WERI-Rb-1 (cell line): Measurements from ENCODE around the gene DPH6.

Source experiments
- DNase-seq: peaks from one replicate; pipeline ENCODE4 v3.0.0-alpha.2; 2020
- H3K27ac ChIP-seq: fragments of 250-450 bp; sonication (Bioruptor Pico); 2 replicates; pipeline ENCODE4 v1.5.1; 2020; ENCODE audit warnings: mild to moderate bottlenecking, moderate library complexity
- H3K27me3 ChIP-seq: fragments of 250-450 bp; sonication (Bioruptor Pico); 2 replicates; pipeline ENCODE4 v1.5.1; 2021; ENCODE audit warnings: mild to moderate bottlenecking, low read depth, moderate library complexity; ENCODE audit not compliant: insufficient read depth, severe bottlenecking
- H3K36me3 ChIP-seq: fragments of 250-450 bp; sonication (Bioruptor Pico); 2 replicates; pipeline ENCODE4 v1.5.1; 2020; ENCODE audit warnings: mild to moderate bottlenecking, moderate library complexity
- H3K4me3 ChIP-seq: 2 replicates; pipeline ENCODE4 v1.5.1; 2011; ENCODE audit warnings: low read depth, mild to moderate bottlenecking, control low read depth, low read length
- H3K9me3 ChIP-seq: fragments of 250-450 bp; sonication (Bioruptor Pico); 2 replicates; pipeline ENCODE4 v1.5.1; 2021; ENCODE audit warnings: mild to moderate bottlenecking, moderate library complexity; ENCODE audit not compliant: severe bottlenecking
- TF ChIP-seq, protein P1 (sequence below): IDR thresholded peaks from 2 replicates; pipeline ENCODE4 v1.5.1; 2011; ENCODE audit warnings: low read depth, mild to moderate bottlenecking, control low read depth, inconsistent platforms, low read length

DPH6 gene

DNA sequence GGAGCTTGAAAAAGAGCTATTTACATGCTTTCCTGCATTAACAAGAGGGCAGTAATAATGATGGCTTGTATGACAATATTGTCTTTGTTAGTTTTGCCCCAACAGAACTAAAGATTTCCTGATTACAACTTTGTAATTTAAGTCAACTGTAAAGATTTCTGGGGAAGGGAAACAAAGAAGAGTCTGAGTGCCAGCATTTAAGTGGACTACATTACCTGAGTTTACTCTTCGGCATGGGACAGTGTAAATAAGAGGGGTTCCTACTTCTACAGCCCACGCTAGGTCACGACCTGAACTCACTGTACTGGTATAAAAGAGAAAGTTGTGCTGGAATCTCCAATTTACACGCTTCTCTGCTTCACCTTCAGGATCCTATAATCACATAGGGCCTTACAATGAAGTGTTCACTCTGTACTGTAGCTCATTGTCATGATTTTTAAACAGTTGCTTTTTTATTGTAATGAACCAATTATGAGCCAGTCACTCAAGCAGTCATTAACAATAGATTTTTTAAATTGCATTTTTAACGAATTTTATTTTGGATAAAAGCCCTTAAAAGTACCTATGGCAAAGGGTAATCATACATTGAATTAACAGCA is 39.6 kb downstream of the DPH6 start:
- H3K27me3 ChIP-seq = no peaks in the 10 kb centered on the region
- TF ChIP-seq, protein P1, sequence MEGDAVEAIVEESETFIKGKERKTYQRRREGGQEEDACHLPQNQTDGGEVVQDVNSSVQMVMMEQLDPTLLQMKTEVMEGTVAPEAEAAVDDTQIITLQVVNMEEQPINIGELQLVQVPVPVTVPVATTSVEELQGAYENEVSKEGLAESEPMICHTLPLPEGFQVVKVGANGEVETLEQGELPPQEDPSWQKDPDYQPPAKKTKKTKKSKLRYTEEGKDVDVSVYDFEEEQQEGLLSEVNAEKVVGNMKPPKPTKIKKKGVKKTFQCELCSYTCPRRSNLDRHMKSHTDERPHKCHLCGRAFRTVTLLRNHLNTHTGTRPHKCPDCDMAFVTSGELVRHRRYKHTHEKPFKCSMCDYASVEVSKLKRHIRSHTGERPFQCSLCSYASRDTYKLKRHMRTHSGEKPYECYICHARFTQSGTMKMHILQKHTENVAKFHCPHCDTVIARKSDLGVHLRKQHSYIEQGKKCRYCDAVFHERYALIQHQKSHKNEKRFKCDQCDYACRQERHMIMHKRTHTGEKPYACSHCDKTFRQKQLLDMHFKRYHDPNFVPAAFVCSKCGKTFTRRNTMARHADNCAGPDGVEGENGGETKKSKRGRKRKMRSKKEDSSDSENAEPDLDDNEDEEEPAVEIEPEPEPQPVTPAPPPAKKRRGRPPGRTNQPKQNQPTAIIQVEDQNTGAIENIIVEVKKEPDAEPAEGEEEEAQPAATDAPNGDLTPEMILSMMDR = no peak
- no peak overlapping the region for H3K27ac ChIP-seq
- DNase-seq = no peak
- no peaks in the 10 kb centered on the region for H3K9me3 ChIP-seq
- H3K4me3 ChIP-seq = no peak overlapping the region
- no peaks in the 10 kb centered on the region for H3K36me3 ChIP-seq

DNA sequence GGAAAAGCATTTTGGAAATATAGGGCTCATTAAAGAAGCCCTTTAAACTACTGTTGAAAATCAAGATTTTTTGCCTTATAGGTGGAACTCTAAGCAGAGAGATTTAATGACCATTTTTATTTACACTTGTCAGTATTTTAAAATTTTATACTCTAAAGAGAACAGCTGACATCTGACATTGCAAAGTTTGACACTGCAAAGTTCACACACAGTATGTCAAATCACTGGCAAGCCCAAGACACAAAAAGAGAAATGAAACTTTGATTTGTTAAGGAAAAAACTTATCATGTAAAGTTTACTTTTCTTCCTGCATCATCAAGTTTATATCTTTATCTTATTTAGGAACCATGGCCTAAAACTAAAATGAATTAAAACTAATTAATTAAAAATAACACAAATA is 40.2 kb downstream of the DPH6 start:
- DNase-seq = no peak
- Histone ChIP-seq H3K4me3 (no peak overlapping the region), H3K27ac (no peak overlapping the region), H3K9me3 (no peaks in the 10 kb centered on the region), H3K27me3 (no peaks in the 10 kb centered on the region), H3K36me3 (no peaks in the 10 kb centered on the region)
- TF ChIP-seq, protein P1 = no peak

DNA sequence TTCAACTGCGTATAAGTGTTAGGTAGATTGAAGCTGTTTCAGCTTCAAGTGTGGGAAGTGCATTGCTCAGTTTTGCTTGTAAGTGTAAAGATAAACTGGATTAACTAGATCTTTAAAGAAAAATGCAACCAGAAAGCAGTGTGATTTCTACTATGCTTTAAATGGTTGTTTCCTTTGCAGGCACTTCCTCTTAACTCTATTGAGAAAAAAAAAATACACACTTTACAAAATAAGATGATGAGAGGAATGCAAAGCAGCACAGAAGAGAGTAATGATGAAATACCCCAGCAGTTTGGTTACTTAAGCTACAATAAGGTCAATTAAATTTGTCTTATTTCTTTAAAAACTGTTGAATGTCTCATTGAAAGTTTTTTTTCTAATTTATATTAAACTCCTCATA is 40.8 kb downstream of the DPH6 start:
- H3K27ac ChIP-seq = no peak overlapping the region
- no peak for DNase-seq
- TF ChIP-seq, protein P1 = no peak

DNA sequence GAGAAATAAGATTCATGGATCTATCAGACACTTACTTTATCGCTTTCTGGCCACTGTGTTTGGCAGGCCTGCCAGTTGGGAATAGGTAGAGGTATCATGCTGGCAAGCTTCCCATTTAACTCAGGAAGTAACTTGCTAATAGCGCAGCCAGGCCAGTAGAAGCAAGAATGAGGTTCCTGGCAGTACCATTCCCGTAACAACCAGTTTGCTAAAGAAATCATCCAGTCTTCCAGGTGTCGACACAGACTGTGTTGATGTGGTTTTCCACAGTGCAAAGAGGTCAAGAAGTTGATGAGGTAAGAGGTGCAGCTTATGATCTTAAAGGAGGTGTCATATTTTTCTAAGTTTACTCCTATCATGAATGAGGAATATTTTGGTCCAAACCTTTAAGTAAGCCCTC is 46.2 kb downstream of the DPH6 start:
- no peaks in the 10 kb centered on the region for H3K27me3 ChIP-seq

More for the DNA sequence above, 40.8 kb downstream of the DPH6 start:
- no peaks in the 10 kb centered on the region for H3K27me3 ChIP-seq
- H3K36me3 ChIP-seq = no peaks in the 10 kb centered on the region
- no peaks in the 10 kb centered on the region for H3K9me3 ChIP-seq
- H3K4me3 ChIP-seq = no peak overlapping the region

DNA sequence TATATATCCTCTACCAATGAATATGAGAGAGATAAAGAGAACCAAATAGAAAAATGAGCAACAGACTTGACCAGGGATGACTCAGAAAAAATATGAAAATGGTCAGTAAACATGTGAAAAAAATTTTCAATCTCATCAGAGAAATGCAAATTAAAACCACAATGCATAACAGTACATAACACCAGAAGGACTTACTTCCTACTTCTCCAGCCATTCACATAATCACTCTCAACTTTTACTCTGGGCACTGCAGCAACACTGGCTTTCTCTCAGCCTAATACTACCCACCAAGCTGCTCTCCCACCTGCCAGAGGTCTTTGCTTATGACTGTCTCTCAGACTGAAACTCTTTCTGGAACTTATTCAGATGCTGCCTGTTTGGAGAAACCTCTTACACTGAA is 49.4 kb downstream of the DPH6 start:
- TF ChIP-seq, protein P1 = no peak
- Histone ChIP-seq H3K27ac (no peak overlapping the region), H3K36me3 (no peaks in the 10 kb centered on the region), H3K27me3 (no peaks in the 10 kb centered on the region), H3K4me3 (no peak overlapping the region), H3K9me3 (no peaks in the 10 kb centered on the region)
- DNase-seq = no peak

More for the DNA sequence above, 46.2 kb downstream of the DPH6 start:
- Histone ChIP-seq H3K9me3 (no peaks in the 10 kb centered on the region), H3K27ac (no peak overlapping the region), H3K36me3 (no peaks in the 10 kb centered on the region), H3K4me3 (no peak overlapping the region)
- no peak for DNase-seq
- TF ChIP-seq, protein P1 = no peak

DNA sequence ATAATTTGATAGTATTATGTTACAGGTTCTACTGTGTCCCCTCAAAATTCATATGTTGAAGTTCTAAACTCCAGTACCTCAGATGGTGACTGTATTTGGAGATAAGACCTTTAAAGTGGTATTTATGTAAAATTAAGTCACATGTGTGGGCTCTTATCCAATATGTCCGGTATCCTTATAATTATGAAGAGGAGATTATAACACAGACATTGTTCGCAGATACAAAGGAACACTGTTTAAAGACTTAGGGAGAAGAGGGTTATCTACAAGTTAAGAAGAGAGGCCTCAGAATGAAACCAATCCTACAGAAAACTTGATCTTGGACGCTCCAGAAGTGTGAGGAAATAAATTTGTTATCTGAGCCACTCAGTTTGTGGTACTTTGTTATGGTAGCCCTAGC is 50.9 kb downstream of the DPH6 start:
- H3K36me3 ChIP-seq = no peaks in the 10 kb centered on the region
- H3K27me3 ChIP-seq = no peaks in the 10 kb centered on the region
- DNase-seq = no peak
- no peaks in the 10 kb centered on the region for H3K9me3 ChIP-seq
- H3K27ac ChIP-seq = no peak overlapping the region
- H3K4me3 ChIP-seq = no peak overlapping the region
- TF ChIP-seq, protein P1 = no peak
